ENCODE measurements around the gene PLEKHH2. TPM values are rescaled to one million over a fixed set of nuclear protein-coding genes. Genes with fewer than 3 reads are reported as not detected.
A peak's percentile ranks its signal among the peaks of the same experiment; 100 is the strongest.

The PLEKHH2 gene
- total and polyA plus RNA-seq, 2 of the 13 experiments (the other 11 are each of a cell fraction or from before 2014, with no cell fraction given): 1.1 to 3.0 TPM

GRCh38 chr2:43634604-43635306, 2.3 kb upstream of the PLEKHH2 start (continued):
- TF ChIP-seq ARID4A (CRISPR knock-in tag; IDR thresholded peaks at IDR 0.05; ENCODE audit: borderline replicate concordance) (no peak; the same call in 1 of the 2 replicates), ZNF441 (CRISPR knock-in tag; IDR thresholded peaks at IDR 0.05; ENCODE audit: borderline replicate concordance) (no peak), ZNF597 (CRISPR knock-in tag; IDR thresholded peaks at IDR 0.05) (no peak), TAF1 (CRISPR knock-in tag; IDR thresholded peaks at IDR 0.05) (no peak), POLR2A (IDR thresholded peaks at IDR 0.05; ENCODE audit: insufficient read depth in 1 of 2, low read depth in 2 of 2, low read length in 2 of 2) (no peak), ZNF788 (CRISPR knock-in tag; IDR thresholded peaks at IDR 0.05; ENCODE audit: borderline replicate concordance) (no peak), GMEB2 (CRISPR knock-in tag; IDR thresholded peaks at IDR 0.05; ENCODE audit: low read depth) (no peak), MAZ (IDR thresholded peaks at IDR 0.05; ENCODE audit: borderline replicate concordance, low read depth, low read length) (no peak), MAZ (CRISPR knock-in tag; IDR thresholded peaks at IDR 0.05; ENCODE audit: low read depth) (no peak), ZBTB42 (CRISPR knock-in tag; IDR thresholded peaks at IDR 0.05) (no peak), ZKSCAN8 (CRISPR knock-in tag; IDR thresholded peaks at IDR 0.05; ENCODE audit: borderline replicate concordance) (peak; percentile 69; the same call in 1 of the 2 replicates), ZNF234 (CRISPR knock-in tag; conservative IDR thresholded peaks at IDR 0.05) (no peak), PCBP1 (IDR thresholded peaks at IDR 0.05; ENCODE audit: borderline replicate concordance, low read depth, low read length) (no peak), SMARCC2 (IDR thresholded peaks at IDR 0.05) (peak; percentile 26; the same call in 1 of the 2 replicates)
- TF ChIP-seq, protein P1, sequence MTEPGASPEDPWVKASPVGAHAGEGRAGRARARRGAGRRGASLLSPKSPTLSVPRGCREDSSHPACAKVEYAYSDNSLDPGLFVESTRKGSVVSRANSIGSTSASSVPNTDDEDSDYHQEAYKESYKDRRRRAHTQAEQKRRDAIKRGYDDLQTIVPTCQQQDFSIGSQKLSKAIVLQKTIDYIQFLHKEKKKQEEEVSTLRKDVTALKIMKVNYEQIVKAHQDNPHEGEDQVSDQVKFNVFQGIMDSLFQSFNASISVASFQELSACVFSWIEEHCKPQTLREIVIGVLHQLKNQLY (CRISPR knock-in tag; IDR thresholded peaks at IDR 0.05): peak; percentile 73
- TF ChIP-seq, protein P2, sequence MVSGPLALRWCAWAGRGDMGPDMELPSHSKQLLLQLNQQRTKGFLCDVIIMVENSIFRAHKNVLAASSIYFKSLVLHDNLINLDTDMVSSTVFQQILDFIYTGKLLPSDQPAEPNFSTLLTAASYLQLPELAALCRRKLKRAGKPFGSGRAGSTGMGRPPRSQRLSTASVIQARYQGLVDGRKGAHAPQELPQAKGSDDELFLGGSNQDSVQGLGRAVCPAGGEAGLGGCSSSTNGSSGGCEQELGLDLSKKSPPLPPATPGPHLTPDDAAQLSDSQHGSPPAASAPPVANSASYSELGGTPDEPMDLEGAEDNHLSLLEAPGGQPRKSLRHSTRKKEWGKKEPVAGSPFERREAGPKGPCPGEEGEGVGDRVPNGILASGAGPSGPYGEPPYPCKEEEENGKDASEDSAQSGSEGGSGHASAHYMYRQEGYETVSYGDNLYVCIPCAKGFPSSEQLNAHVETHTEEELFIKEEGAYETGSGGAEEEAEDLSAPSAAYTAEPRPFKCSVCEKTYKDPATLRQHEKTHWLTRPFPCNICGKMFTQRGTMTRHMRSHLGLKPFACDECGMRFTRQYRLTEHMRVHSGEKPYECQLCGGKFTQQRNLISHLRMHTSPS (CRISPR knock-in tag; IDR thresholded peaks at IDR 0.05; ENCODE audit: low read depth): peak; percentile 43; the same call in 1 of the 2 replicates
- TF ChIP-seq, protein P3, sequence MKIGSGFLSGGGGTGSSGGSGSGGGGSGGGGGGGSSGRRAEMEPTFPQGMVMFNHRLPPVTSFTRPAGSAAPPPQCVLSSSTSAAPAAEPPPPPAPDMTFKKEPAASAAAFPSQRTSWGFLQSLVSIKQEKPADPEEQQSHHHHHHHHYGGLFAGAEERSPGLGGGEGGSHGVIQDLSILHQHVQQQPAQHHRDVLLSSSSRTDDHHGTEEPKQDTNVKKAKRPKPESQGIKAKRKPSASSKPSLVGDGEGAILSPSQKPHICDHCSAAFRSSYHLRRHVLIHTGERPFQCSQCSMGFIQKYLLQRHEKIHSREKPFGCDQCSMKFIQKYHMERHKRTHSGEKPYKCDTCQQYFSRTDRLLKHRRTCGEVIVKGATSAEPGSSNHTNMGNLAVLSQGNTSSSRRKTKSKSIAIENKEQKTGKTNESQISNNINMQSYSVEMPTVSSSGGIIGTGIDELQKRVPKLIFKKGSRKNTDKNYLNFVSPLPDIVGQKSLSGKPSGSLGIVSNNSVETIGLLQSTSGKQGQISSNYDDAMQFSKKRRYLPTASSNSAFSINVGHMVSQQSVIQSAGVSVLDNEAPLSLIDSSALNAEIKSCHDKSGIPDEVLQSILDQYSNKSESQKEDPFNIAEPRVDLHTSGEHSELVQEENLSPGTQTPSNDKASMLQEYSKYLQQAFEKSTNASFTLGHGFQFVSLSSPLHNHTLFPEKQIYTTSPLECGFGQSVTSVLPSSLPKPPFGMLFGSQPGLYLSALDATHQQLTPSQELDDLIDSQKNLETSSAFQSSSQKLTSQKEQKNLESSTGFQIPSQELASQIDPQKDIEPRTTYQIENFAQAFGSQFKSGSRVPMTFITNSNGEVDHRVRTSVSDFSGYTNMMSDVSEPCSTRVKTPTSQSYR (CRISPR knock-in tag; IDR thresholded peaks at IDR 0.05; ENCODE audit: borderline replicate concordance): no peak
